AG04449 (cell line): ENCODE measurements around the gene SORL1.
A peak's percentile ranks its signal among the peaks of the same experiment; 100 is the strongest.

Experiments
- CTCF ChIA-PET: fragments of 350-600 bp; formaldehyde crosslinking; extraction: SDS; loops from one replicate; lab custom pipeline; 2021; ENCODE audit warnings: antibody characterized with exemption; lab: Yijun Ruan, JAX
- POLR2A ChIA-PET: fragments of 400-600, 350-600 bp; formaldehyde crosslinking; extraction: SDS; loops from one replicate; lab custom pipeline; 2020; ENCODE audit warnings: antibody characterized with exemption, inconsistent platforms; lab: Yijun Ruan, JAX
- DNase-seq: peaks from one replicate; pipeline ENCODE4 v3.0.0-alpha.2; 2010; ENCODE audit warnings: low read depth, low spot score
- H3K4me3 ChIP-seq: 2 replicates; pipeline ENCODE4 v1.5.1; 2011; ENCODE audit warnings: low read depth, mild to moderate bottlenecking, control low read depth, low read length
- CTCF ChIP-seq: IDR thresholded peaks from one replicate; pipeline ENCODE4 v1.5.1; 2011; ENCODE audit warnings: mild to moderate bottlenecking, moderate library complexity, low read length, control low read depth, inconsistent platforms; ENCODE audit not compliant: insufficient read depth; ENCODE audit errors: missing control alignments

The SORL1 gene

GRCh38 chr11:121657146-121657545 is 205.0 kb downstream of the SORL1 start:
- no peak for TF ChIP-seq CTCF
- H3K4me3 ChIP-seq = no peak overlapping the region
- ChIA-PET CTCF (interaction anchor here (1.5 to 4.9 kb wide), 6 partner anchors 17 to 849 kb away, joined by 5 to 56 read pairs (median 18); no protein-coding TSS in a partner anchor), POLR2A (interaction anchor here (0.5 kb wide), 1 partner anchor 445 kb away, joined by 4 read pairs; no protein-coding TSS in a partner anchor)
- DNase-seq = no peak

GRCh38 chr11:121659811-121660210 is 207.7 kb downstream of the SORL1 start:
- no peak for DNase-seq
- H3K4me3 ChIP-seq = no peak overlapping the region
- POLR2A ChIA-PET = no interaction called here
- no peak for TF ChIP-seq CTCF
- CTCF ChIA-PET = no interaction called here

- ChIA-PET POLR2A (no interaction called here), CTCF (interaction anchor here (0.7 to 2.1 kb wide), 7 partner anchors 8 to 359 kb away, joined by 3 to 6 read pairs (median 3); no protein-coding TSS in a partner anchor)
- H3K4me3 ChIP-seq = no peak overlapping the region
- peak; percentile 66 for DNase-seq
- TF ChIP-seq CTCF = peak; percentile 13
These were observed 209.9 kb downstream of the SORL1 start for GRCh38 chr11:121661880-121662486.

GRCh38 chr11:121664144-121664543 is 212.0 kb downstream of the SORL1 start:
- CTCF ChIA-PET = no interaction called here

GRCh38 chr11:121665206-121665838 is 213.2 kb downstream of the SORL1 start:
- DNase-seq = no peak
- TF ChIP-seq CTCF = no peak
- H3K4me3 ChIP-seq = no peak overlapping the region
- CTCF ChIA-PET = interaction anchor here (2.4 kb wide), 1 partner anchor 10 kb away, joined by 8 read pairs; no protein-coding TSS in a partner anchor
- POLR2A ChIA-PET = no interaction called here

More at GRCh38 chr11:121664144-121664543, 212.0 kb downstream of the SORL1 start:
- no peak for TF ChIP-seq CTCF
- no peak overlapping the region for H3K4me3 ChIP-seq
- POLR2A ChIA-PET = no interaction called here
- DNase-seq = no peak

GRCh38 chr11:121667836-121668235 is 215.7 kb downstream of the SORL1 start:
- no peak for TF ChIP-seq CTCF
- no peak for DNase-seq
- POLR2A ChIA-PET = no interaction called here
- CTCF ChIA-PET = no interaction called here
- no peak overlapping the region for H3K4me3 ChIP-seq
